Calu3 (cell line): ENCODE results near the gene DCTN5. TPM values are rescaled to one million over a fixed set of nuclear protein-coding genes. Genes with fewer than 3 reads are reported as not detected.

Experiments
- BruUV-seq: library from RNA; stranded (reverse); fragments of 400-500 nt; replicated peaks from 2 replicates; lab custom pipeline; 2021; lab: Mats Ljungman, UMichigan
- CTCF ChIA-PET: fragments of 300-600 bp; sonication (Branson Sonifier 250); formaldehyde crosslinking; loops from one replicate; lab custom pipeline; 2022; ENCODE audit warnings: antibody characterized with exemption; lab: Charles Lee
- DNase-seq: peaks from one replicate; pipeline ENCODE4 v3.0.0; 2022
- H3K27ac Mint-ChIP-seq: one replicate; pipeline ENCODE4 v1.8.0; 2022; ENCODE audit warnings: mixed read lengths; ENCODE audit not compliant: unreplicated experiment
- H3K27me3 Mint-ChIP-seq: one replicate; pipeline ENCODE4 v1.8.0; 2022; ENCODE audit warnings: mixed read lengths; ENCODE audit not compliant: unreplicated experiment
- H3K36me3 Mint-ChIP-seq: one replicate; pipeline ENCODE4 v1.8.0; 2022; ENCODE audit warnings: mild to moderate bottlenecking, moderate library complexity, mixed read lengths; ENCODE audit not compliant: insufficient read depth, unreplicated experiment
- H3K4me1 Mint-ChIP-seq: one replicate; pipeline ENCODE4 v1.8.0; 2022; ENCODE audit warnings: mild to moderate bottlenecking, low read depth, mixed read lengths; ENCODE audit not compliant: unreplicated experiment
- H3K4me3 Mint-ChIP-seq: one replicate; pipeline ENCODE4 v1.8.0; 2022; ENCODE audit warnings: mild to moderate bottlenecking, low read depth, moderate library complexity, mixed read lengths; ENCODE audit not compliant: unreplicated experiment
- H3K9me3 Mint-ChIP-seq: one replicate; pipeline ENCODE4 v1.8.0; 2022; ENCODE audit warnings: low read depth, mixed read lengths; ENCODE audit not compliant: unreplicated experiment
- CTCF ChIP-seq: fragments of 200-600 bp; IDR thresholded peaks from one replicate; pipeline ENCODE4 v1.8.0; 2022; ENCODE audit warnings: antibody characterized with exemption; ENCODE audit not compliant: unreplicated experiment
- intact Hi-C: fragments of 100-400 bp; cut with micrococcal nuclease; formaldehyde crosslinking; loops from one replicate; pipeline ENCODE4 v1.10.0; 2022; ENCODE audit not compliant: unreplicated experiment
- total RNA-seq: library from RNA; stranded (reverse); gene quantifications from 2 replicates; pipeline ENCODE4 v1.2.3, GENCODE V29; 2022

Gene DCTN5
- total RNA-seq, 1 experiment from 2014 or later, result 155 TPM

- peak within 1 kb of the TSS; percentile 58 for H3K27ac Mint-ChIP-seq
- CTCF ChIA-PET, result interaction anchor here (0.6 kb wide), 1 partner anchor 105 kb away, joined by 5 read pairs; no protein-coding TSS in a partner anchor
- peak; percentile 98 for TF ChIP-seq CTCF
- DNase-seq, result peak; percentile 97
- peak within 1 kb of the TSS; percentile 81 for H3K4me3 Mint-ChIP-seq
- H3K4me1 Mint-ChIP-seq, result peaks cover 9% of the 10 kb centered on the region
- peaks cover 61% of the 10 kb centered on the region for H3K36me3 Mint-ChIP-seq
- no peaks in the 10 kb centered on the region for H3K9me3 Mint-ChIP-seq
- intact Hi-C loops, result no loop called here
- no TSS peak for BruUV-seq
- H3K27me3 Mint-ChIP-seq, result no peaks in the 10 kb centered on the region
These were observed 45.1 kb upstream of the DCTN5 start, which contains the start of gene NDUFAB1 for GRCh38 chr16:23595951-23596720. TSS of gene NDUFAB1 (minus strand) at chr16:23596316. CDS start at chr16:23596290, 26 bp downstream.

- peak; percentile 15 for DNase-seq
- Mint-ChIP-seq H3K4me1 (peaks cover 1% of the 10 kb centered on the region), H3K9me3 (no peaks in the 10 kb centered on the region), H3K36me3 (peaks cover 56% of the 10 kb centered on the region), H3K4me3 (no peak overlapping the region), H3K27ac (no peak overlapping the region), H3K27me3 (no peaks in the 10 kb centered on the region)
- intact Hi-C loops, result no loop called here
- no TSS peak for BruUV-seq
- CTCF ChIA-PET, result no interaction called here
- TF ChIP-seq CTCF, result no peak
These were observed 44.1 kb upstream of the DCTN5 start for GRCh38 chr16:23597003-23597756.

- Mint-ChIP-seq H3K27ac (no peak overlapping the region), H3K36me3 (peaks cover 24% of the 10 kb centered on the region)
These were observed 33.5 kb upstream of the DCTN5 start for GRCh38 chr16:23607726-23608125.

More at GRCh38 chr16:23607726-23608125, 33.5 kb upstream of the DCTN5 start:
- no peaks in the 10 kb centered on the region for H3K9me3 Mint-ChIP-seq
- intact Hi-C loops, result no loop called here
- TF ChIP-seq CTCF, result no peak
- no peak for DNase-seq
- no TSS peak for BruUV-seq
- H3K4me1 Mint-ChIP-seq, result no peaks in the 10 kb centered on the region
- no peak overlapping the region for H3K4me3 Mint-ChIP-seq
- H3K27me3 Mint-ChIP-seq, result no peaks in the 10 kb centered on the region
- CTCF ChIA-PET, result no interaction called here
